ENCODE data around the gene BUD23. TPM values are rescaled to one million over a fixed set of nuclear protein-coding genes. Genes with fewer than 3 reads are reported as not detected.

The BUD23 gene
- total and polyA plus RNA-seq, 9 of the 15 experiments (the other 6 are each of a cell fraction or from before 2014, with no cell fraction given), result 79.5 to 270 (median 150) TPM

- Histone ChIP-seq H3K9me3 (replicated peaks; ENCODE audit: control insufficient read depth, insufficient read depth, low read depth, low read length) (no peaks in the 10 kb centered on the region), H4K20me1 (replicated peaks; ENCODE audit: control insufficient read depth, insufficient read depth, low read length) (peaks cover 7% of the 10 kb centered on the region; the same call in 1 of the 2 replicates), H3K79me2 (ENCODE audit: control insufficient read depth, insufficient read depth, low read length) (peaks cover 17% of the 10 kb centered on the region), H3K4me1 (replicated peaks in 1 of 2; ENCODE audit: control insufficient read depth in 2 of 2, insufficient read depth in 2 of 2, low read length in 2 of 2) (peaks cover 2 to 34% of the 10 kb centered on the region in 2 experiments; a peak in 4 of 5 replicates), H3K27me3 (ENCODE audit: control insufficient read depth in 2 of 2, insufficient read depth in 2 of 2, low read length in 2 of 2) (no peaks in the 10 kb centered on the region), H3K4me2 (ENCODE audit: insufficient read depth, low read length) (no peak overlapping the region), H3K27ac (ENCODE audit: extremely low read depth, low read depth, low read length) (no peak overlapping the region), H3K9me1 (ENCODE audit: control insufficient read depth, insufficient read depth, low read length) (peaks cover 4% of the 10 kb centered on the region), H3K9ac (ENCODE audit: insufficient read depth in 1 of 2, low read depth in 2 of 2, low read length in 2 of 2) (peak overlapping the region in 1 of 2 experiments; percentile 54; a peak in 1 of 4 replicates), H3K36me3 (ENCODE audit: control insufficient read depth, insufficient read depth, low read length) (peaks cover 6% of the 10 kb centered on the region; the same call in 1 of the 3 replicates), H2AFZ (ENCODE audit: low read depth, low read length) (no peak overlapping the region), H3K4me3 (no peak overlapping the region)
- DNase-seq (ENCODE audit: extremely low read depth in 1 of 4, low spot score in 3 of 4), result peak in 1 of 4 experiments; percentile 20
- no TSS peak for BruUV-seq (replicated peaks)
- in situ Hi-C loops (cut with MboI) (loop anchor here (5.0 kb wide), 1 partner anchor 115 kb away; no protein-coding TSS in a partner anchor), intact Hi-C loops (cut with micrococcal nuclease) (no loop called here)
- POLR2A ChIA-PET, result no interaction called here
- no peak for FAIRE-seq
- 59% methylated on average over 7 of the region's 7 CpGs for WGBS (ENCODE audit: insufficient coverage, low coverage, missing lambda C conversion rate)
- no peak for ATAC-seq
- TF ChIP-seq JUND (IDR thresholded peaks at IDR 0.05; ENCODE audit: borderline replicate concordance, low read depth, low read length) (no peak), JUND (tag; IDR thresholded peaks at IDR 0.05; ENCODE audit: borderline replicate concordance, low read depth, low read length) (no peak), ARNT (IDR thresholded peaks at IDR 0.05) (no peak), SRSF3 (IDR thresholded peaks at IDR 0.05; ENCODE audit: insufficient read depth, low read length) (no peak), ZBTB26 (CRISPR knock-in tag; IDR thresholded peaks at IDR 0.05) (0 out of 2 replicates have a peak, but pooled peaks have one; percentile 3), FOXP1 (CRISPR knock-in tag; IDR thresholded peaks at IDR 0.05) (no peak), ZNF124 (CRISPR knock-in tag; IDR thresholded peaks at IDR 0.05) (no peak), ZEB2 (IDR thresholded peaks at IDR 0.05) (no peak), ZNF41 (CRISPR knock-in tag; conservative IDR thresholded peaks at IDR 0.05) (no peak)
- CTCF ChIA-PET (ENCODE audit: low intra/inter-chr PET ratio), result no interaction called here
Observed at GRCh38 chr7:73742338-73742752, 58.9 kb downstream of the BUD23 start.
